ENCODE data around the gene CLDN7.

DNA sequence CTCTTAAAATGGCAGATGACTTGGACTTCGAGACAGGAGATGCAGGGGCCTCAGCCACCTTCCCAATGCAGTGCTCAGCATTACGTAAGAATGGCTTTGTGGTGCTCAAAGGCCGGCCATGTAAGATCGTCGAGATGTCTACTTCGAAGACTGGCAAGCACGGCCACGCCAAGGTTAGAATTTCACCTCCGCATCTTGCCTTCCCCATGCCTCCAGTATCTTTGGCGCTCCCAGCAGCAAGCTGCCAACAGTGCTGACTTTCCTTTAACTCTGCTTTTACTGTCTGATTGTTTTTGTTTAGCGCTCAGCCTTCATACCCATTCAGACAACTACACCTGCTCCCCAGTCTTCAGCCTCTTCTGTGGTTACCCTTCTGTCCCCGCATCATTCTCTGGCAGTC, 47.4 kb upstream of the CLDN7 start:
- TF ChIP-seq CTCF (conservative IDR thresholded peaks at IDR 0.05; ENCODE audit: low read length) (no peak), EZH2phosphoT487 (IDR thresholded peaks at IDR 0.05; ENCODE audit: borderline replicate concordance, low read depth, low read length) (no peak)
